ENCODE measurements around the gene KCNH2. TPM values are rescaled to one million over a fixed set of nuclear protein-coding genes. Genes with fewer than 3 reads are reported as not detected.

KCNH2 gene
- total and polyA plus RNA-seq, 10 of the 15 experiments (the other 5 are each of a cell fraction or from before 2014, with no cell fraction given), result 0.04 to 0.24 (median 0.17) TPM; not detected in 6

DNA sequence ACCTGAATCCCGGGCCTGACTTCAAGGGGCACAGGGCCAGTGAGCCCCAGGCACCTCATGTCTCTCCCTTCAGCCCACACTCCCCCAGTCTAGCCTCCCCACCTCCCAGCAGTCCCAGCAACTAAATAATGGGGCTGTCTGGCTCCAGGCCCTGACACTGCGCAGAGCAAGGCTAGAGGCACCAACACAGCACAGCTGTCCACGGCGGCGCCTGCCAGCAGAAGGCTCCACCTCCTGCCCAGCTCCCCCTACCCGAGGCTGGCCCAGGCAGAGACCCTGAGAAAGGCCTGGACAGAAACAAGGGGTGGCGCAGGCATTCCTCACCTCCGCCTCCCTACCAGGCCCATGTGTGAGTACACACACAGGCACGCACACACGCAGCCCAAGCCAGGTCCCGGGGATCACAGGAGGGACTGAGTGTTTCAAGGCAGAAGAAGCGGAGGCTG, 6.1 kb downstream of the KCNH2 start:
- Histone ChIP-seq H3K4me2 (ENCODE audit: control insufficient read depth, insufficient read depth) (no peak overlapping the region), H3K9ac (ENCODE audit: control insufficient read depth, insufficient read depth, low read length) (no peak overlapping the region), H4K20me1 (ENCODE audit: control insufficient read depth, insufficient read depth) (no peaks in the 10 kb centered on the region), H3K79me2 (ENCODE audit: control insufficient read depth, insufficient read depth, low read length) (no peaks in the 10 kb centered on the region), H2AFZ (ENCODE audit: control insufficient read depth, low read depth, low read length) (no peak overlapping the region), H3K27ac (ENCODE audit: control insufficient read depth, insufficient read depth) (no peak overlapping the region), H3K4me1 (ENCODE audit: control insufficient read depth, insufficient read depth, low read length) (peaks cover 3% of the 10 kb centered on the region), H3K4me3 (no peak overlapping the region), H3K36me3 (ENCODE audit: control insufficient read depth in 2 of 2, insufficient read depth in 2 of 2, low read length in 1 of 2) (no peaks in the 10 kb centered on the region), H3K9me3 (replicated peaks; ENCODE audit: control insufficient read depth, insufficient read depth, low read length) (no peaks in the 10 kb centered on the region), H3K27me3 (replicated peaks in 1 of 2; ENCODE audit: control insufficient read depth in 2 of 2, insufficient read depth in 2 of 2, low read length in 1 of 2) (peaks cover 3 to 4% of the 10 kb centered on the region in 2 experiments)
- ChIA-PET POLR2A (no interaction called here), SMC1A (ENCODE audit: uncharacterized antibody, unreplicated experiment) (no interaction called here), RAD21 (ENCODE audit: unreplicated experiment) (no interaction called here), CTCF (no interaction called here)
- in situ Hi-C loops (cut with MboI) (no loop called here), intact Hi-C loops (cut with micrococcal nuclease; ENCODE audit: unreplicated experiment) (no loop called here)
- DNase-seq (ENCODE audit: low read depth, low spot score) (no peak), FAIRE-seq (no peak), ATAC-seq (no peak)
- 47% methylated on average over 12 of the region's 12 CpGs for WGBS (ENCODE audit: insufficient coverage, insufficient replicate concordance, low lambda C conversion rate, missing lambda C conversion rate)
- BruUV-seq (replicated peaks), result no TSS peak
- TF ChIP-seq HSF1 (IDR thresholded peaks at IDR 0.05; ENCODE audit: low read depth, low read length) (no peak), SP1 (IDR thresholded peaks at IDR 0.05; ENCODE audit: low read depth, low read length) (no peak), E2F4 (IDR thresholded peaks at IDR 0.05; ENCODE audit: low read depth, low read length) (no peak), JUNB (IDR thresholded peaks at IDR 0.05) (no peak), ZNF217 (IDR thresholded peaks at IDR 0.05) (no peak), POLR2AphosphoS5 (IDR thresholded peaks at IDR 0.05; ENCODE audit: low read length) (no peak), ZNF384 (IDR thresholded peaks at IDR 0.05; ENCODE audit: borderline replicate concordance, low read depth, low read length) (no peak), DPF2 (IDR thresholded peaks at IDR 0.05) (no peak), REST (IDR thresholded peaks at IDR 0.05; ENCODE audit: low read depth, low read length) (no peak), RB1 (IDR thresholded peaks at IDR 0.05; ENCODE audit: borderline replicate concordance) (no peak), RAD21 (IDR thresholded peaks at IDR 0.05; ENCODE audit: insufficient read depth, low read depth, low read length) (no peak), PAX5 (IDR thresholded peaks at IDR 0.05; ENCODE audit: borderline replicate concordance, low read depth, low read length) (no peak)
- TF ChIP-seq, protein P1, sequence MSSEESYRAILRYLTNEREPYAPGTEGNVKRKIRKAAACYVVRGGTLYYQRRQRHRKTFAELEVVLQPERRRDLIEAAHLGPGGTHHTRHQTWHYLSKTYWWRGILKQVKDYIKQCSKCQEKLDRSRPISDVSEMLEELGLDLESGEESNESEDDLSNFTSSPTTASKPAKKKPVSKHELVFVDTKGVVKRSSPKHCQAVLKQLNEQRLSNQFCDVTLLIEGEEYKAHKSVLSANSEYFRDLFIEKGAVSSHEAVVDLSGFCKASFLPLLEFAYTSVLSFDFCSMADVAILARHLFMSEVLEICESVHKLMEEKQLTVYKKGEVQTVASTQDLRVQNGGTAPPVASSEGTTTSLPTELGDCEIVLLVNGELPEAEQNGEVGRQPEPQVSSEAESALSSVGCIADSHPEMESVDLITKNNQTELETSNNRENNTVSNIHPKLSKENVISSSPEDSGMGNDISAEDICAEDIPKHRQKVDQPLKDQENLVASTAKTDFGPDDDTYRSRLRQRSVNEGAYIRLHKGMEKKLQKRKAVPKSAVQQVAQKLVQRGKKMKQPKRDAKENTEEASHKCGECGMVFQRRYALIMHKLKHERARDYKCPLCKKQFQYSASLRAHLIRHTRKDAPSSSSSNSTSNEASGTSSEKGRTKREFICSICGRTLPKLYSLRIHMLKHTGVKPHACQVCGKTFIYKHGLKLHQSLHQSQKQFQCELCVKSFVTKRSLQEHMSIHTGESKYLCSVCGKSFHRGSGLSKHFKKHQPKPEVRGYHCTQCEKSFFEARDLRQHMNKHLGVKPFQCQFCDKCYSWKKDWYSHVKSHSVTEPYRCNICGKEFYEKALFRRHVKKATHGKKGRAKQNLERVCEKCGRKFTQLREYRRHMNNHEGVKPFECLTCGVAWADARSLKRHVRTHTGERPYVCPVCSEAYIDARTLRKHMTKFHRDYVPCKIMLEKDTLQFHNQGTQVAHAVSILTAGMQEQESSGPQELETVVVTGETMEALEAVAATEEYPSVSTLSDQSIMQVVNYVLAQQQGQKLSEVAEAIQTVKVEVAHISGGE (CRISPR knock-in tag; IDR thresholded peaks at IDR 0.05), result no peak
- TF ChIP-seq, protein P2, sequence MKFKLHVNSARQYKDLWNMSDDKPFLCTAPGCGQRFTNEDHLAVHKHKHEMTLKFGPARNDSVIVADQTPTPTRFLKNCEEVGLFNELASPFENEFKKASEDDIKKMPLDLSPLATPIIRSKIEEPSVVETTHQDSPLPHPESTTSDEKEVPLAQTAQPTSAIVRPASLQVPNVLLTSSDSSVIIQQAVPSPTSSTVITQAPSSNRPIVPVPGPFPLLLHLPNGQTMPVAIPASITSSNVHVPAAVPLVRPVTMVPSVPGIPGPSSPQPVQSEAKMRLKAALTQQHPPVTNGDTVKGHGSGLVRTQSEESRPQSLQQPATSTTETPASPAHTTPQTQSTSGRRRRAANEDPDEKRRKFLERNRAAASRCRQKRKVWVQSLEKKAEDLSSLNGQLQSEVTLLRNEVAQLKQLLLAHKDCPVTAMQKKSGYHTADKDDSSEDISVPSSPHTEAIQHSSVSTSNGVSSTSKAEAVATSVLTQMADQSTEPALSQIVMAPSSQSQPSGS (IDR thresholded peaks at IDR 0.05; ENCODE audit: low read length), result no peak
